HFF-Myc (cell line): Measurements from ENCODE around the gene SART3.

Source experiments
- DNase-seq: peaks from one replicate; pipeline ENCODE4 v3.0.0-alpha.2; 2011; ENCODE audit warnings: low read depth; ENCODE audit errors: extremely low read depth
- H3K4me3 ChIP-seq: replicated peaks from 2 replicates; pipeline ENCODE4 v1.5.1; 2011; ENCODE audit warnings: low read depth, mild to moderate bottlenecking, control low read depth, low read length
- CTCF ChIP-seq: IDR thresholded peaks from 2 replicates; pipeline ENCODE4 v1.5.1; 2012; ENCODE audit warnings: mild to moderate bottlenecking, low read depth, low read length, control low read depth; ENCODE audit errors: missing control alignments

The SART3 gene

GRCh38 chr12:108547686-108548085, 13.3 kb downstream of the SART3 start:
- no peak for TF ChIP-seq CTCF

GRCh38 chr12:108543652-108544051, 17.3 kb downstream of the SART3 start:
- H3K4me3 ChIP-seq = no peak overlapping the region
- no peak for DNase-seq
- TF ChIP-seq CTCF = no peak

More at GRCh38 chr12:108547686-108548085, 13.3 kb downstream of the SART3 start:
- no peak overlapping the region for H3K4me3 ChIP-seq
- DNase-seq = no peak

- no peak for TF ChIP-seq CTCF
- DNase-seq = no peak
- H3K4me3 ChIP-seq = no peak overlapping the region
Observed at GRCh38 chr12:108542320-108542719, 18.7 kb downstream of the SART3 start.

- H3K4me3 ChIP-seq = no peak overlapping the region
- DNase-seq = no peak
- TF ChIP-seq CTCF = no peak
Observed at GRCh38 chr12:108538616-108539195, 22.3 kb downstream of the SART3 start.

- TF ChIP-seq CTCF = no peak
- DNase-seq = no peak
- no peak overlapping the region for H3K4me3 ChIP-seq
Observed at GRCh38 chr12:108538146-108538545, 22.8 kb downstream of the SART3 start.

- peak; percentile 52 for DNase-seq
- no peak for TF ChIP-seq CTCF
- H3K4me3 ChIP-seq = no peak overlapping the region
Observed at GRCh38 chr12:108531929-108532848, 28.8 kb downstream of the SART3 start.
